22Rv1 (cell line): ENCODE data around the gene MUCL3.

Experiments
- ZFX ChIP-seq: fragments of 450-650 bp; IDR thresholded peaks from 2 replicates; pipeline ENCODE4 v1.6.1; 2017; ENCODE audit warnings: antibody characterized with exemption, borderline replicate concordance
- TF ChIP-seq, protein P1 (sequence below): fragments of 450-650 bp; IDR thresholded peaks from 2 replicates; pipeline ENCODE4 v1.5.1; 2017; ENCODE audit warnings: mild to moderate bottlenecking

DNA sequence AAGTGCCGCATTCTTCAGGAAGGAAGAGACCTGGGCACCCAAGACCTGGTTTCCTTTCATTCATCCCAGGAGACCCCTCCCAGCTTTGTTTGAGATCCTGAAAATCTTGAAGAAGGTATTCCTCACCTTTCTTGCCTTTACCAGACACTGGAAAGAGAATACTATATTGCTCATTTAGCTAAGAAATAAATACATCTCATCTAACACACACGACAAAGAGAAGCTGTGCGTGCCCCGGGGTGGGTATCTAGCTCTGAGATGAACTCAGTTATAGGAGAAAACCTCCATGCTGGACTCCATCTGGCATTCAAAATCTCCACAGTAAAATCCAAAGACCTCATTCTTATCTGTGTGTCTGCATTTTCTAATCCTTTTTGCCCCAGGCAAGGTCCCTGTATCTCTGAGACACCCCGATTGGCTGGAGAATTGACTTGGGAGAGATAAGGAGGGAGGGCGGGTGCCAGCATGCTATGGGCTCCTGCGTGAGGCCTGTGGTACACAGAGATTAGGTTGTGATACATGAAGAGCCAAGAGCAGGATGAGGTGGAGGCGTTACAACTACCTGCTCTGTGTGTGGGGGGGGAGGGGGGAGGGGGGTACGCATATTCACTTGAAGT lies 47.5 kb downstream of the MUCL3 start:
- no peak for TF ChIP-seq ZFX
- TF ChIP-seq, protein P1, sequence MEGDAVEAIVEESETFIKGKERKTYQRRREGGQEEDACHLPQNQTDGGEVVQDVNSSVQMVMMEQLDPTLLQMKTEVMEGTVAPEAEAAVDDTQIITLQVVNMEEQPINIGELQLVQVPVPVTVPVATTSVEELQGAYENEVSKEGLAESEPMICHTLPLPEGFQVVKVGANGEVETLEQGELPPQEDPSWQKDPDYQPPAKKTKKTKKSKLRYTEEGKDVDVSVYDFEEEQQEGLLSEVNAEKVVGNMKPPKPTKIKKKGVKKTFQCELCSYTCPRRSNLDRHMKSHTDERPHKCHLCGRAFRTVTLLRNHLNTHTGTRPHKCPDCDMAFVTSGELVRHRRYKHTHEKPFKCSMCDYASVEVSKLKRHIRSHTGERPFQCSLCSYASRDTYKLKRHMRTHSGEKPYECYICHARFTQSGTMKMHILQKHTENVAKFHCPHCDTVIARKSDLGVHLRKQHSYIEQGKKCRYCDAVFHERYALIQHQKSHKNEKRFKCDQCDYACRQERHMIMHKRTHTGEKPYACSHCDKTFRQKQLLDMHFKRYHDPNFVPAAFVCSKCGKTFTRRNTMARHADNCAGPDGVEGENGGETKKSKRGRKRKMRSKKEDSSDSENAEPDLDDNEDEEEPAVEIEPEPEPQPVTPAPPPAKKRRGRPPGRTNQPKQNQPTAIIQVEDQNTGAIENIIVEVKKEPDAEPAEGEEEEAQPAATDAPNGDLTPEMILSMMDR, result no peak
